ENCODE results near the gene TNFRSF13B. TPM values are rescaled to one million over a fixed set of nuclear protein-coding genes. Genes with fewer than 3 reads are reported as not detected.

TNFRSF13B gene
- total RNA-seq, 1 experiment from 2014 or later = not detected

DNA sequence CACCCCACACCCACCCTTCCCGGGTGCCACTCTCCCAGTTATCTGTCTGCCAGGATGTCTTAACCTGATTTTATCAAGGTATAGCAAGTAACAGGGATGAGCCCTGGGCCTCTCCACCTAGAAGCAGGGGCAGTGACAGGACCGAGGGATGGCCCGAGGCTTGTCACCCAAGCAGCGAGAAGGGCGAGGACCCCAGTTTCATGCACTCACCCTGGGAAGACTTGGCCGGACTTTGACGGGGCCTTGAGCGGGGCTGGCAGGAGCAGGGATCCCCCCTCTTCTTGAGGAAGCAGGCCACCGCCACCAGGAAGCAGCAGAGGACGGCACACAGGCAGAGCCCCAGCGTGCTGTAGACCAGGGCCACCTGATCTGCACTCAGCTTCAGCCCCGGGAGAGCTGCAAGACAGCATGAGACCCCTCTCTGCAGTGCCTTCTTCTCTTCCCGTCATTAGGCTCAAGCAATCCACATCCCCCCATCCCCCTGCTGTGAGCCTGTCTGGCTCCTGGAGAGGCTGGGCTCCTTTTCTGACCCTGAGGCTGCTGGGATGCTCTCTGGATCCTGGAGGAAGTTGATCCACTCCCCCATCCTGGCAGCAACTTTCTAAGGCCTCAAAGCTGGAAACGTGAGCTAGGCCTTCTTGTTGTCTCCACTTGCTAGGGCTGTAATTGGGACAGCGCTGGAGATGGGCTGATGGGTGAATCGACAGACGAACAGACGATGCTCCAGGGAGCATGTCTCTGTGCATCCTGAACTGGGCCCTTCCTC, 31.6 kb downstream of the TNFRSF13B start:
- no TSS peak for BruUV-seq (replicated peaks)
- H3K9me3 ChIP-seq (ENCODE audit: control insufficient read depth in 1 of 2, insufficient read depth in 1 of 2, low read depth in 1 of 2, low read length in 2 of 2) = no peaks in the 10 kb centered on the region
- H2AFZ ChIP-seq (ENCODE audit: low read depth, low read length, poor library complexity, severe bottlenecking) = no peak overlapping the region
- ChIA-PET POLR2A (no interaction called here), RAD21 (ENCODE audit: low non-redundant PET in 1 of 2, low total read pairs in 2 of 2, uncharacterized antibody in 2 of 2, unreplicated experiment in 2 of 2) (interaction anchor here in 1 of 2 experiments (0.6 kb wide), 1 partner anchor 702 kb away, joined by 3 read pairs; no protein-coding TSS in a partner anchor), CTCF (no interaction called here)
- no peak overlapping the region for H3K4me3 ChIP-seq (replicated peaks in 1 of 2; ENCODE audit: low read depth in 1 of 2, low read length in 2 of 2)
- H3K27ac ChIP-seq (ENCODE audit: low read depth, low read length) = no peak overlapping the region
- peaks cover 0 to 2% of the 10 kb centered on the region in 2 experiments; a peak in 1 of 4 replicates for H3K4me1 ChIP-seq (ENCODE audit: control insufficient read depth in 1 of 2, insufficient read depth in 2 of 2, low read length in 2 of 2)
- intact Hi-C loops (cut with micrococcal nuclease) = no loop called here
- no peak overlapping the region for H3K4me2 ChIP-seq (ENCODE audit: low read length)
- TF ChIP-seq EZH2 (IDR thresholded peaks at IDR 0.05) = no peak
- TF ChIP-seq, protein P1, sequence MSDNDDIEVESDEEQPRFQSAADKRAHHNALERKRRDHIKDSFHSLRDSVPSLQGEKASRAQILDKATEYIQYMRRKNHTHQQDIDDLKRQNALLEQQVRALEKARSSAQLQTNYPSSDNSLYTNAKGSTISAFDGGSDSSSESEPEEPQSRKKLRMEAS (IDR thresholded peaks at IDR 0.05) = no peak
- TF ChIP-seq CBX3 (IDR thresholded peaks at IDR 0.05; ENCODE audit: low read depth) = no peak
- H3K79me2 ChIP-seq (ENCODE audit: insufficient read depth, low read length) = no peaks in the 10 kb centered on the region
- no peaks in the 10 kb centered on the region for H4K20me1 ChIP-seq (ENCODE audit: insufficient read depth)
- H3K27me3 ChIP-seq (ENCODE audit: insufficient read depth, low read length) = no peaks in the 10 kb centered on the region; the same call in 1 of the 2 replicates
- ATAC-seq (no peak), DNase-seq (ENCODE audit: low read depth, low spot score) (no peak)
- no peak overlapping the region for H3K9ac ChIP-seq (ENCODE audit: low read length)
- no peaks in the 10 kb centered on the region for H3K9me2 ChIP-seq (ENCODE audit: insufficient read depth)
- H3K36me3 ChIP-seq (ENCODE audit: control insufficient read depth in 1 of 2, insufficient read depth in 2 of 2, low read length in 2 of 2) = no peaks in the 10 kb centered on the region

DNA sequence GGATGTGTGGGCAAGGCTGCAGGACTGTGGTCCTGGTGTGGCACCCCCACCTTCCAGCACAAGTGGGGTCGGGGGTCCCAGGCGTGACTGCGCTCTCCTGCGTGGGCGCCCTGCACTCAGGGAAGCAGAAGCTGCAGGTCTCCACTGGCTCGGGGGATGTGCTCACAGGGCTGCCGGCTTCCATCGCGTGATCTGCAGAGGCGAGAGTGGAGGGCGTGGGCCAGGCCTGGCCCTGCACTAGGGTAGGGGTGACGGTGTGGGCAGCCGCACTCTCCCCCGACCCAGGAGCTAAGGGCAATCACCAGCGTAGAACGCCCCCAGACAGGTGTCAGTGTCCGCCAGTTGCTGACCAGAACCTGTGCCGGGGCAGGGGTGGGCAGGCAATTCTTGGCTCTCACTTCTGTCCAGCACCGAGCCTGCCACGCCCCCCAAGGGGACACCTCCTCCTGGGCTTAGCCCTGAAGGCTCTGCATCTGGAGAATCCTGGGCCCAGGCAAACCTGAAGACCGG, 32.3 kb downstream of the TNFRSF13B start:
- H2AFZ ChIP-seq (ENCODE audit: low read depth, low read length, poor library complexity, severe bottlenecking) = no peak overlapping the region
- TF ChIP-seq SRF (IDR thresholded peaks at IDR 0.05; ENCODE audit: low read depth) (no peak), CBX3 (IDR thresholded peaks at IDR 0.05; ENCODE audit: low read depth) (no peak), POLR2A (IDR thresholded peaks at IDR 0.05; ENCODE audit: borderline replicate concordance, extremely low read depth, insufficient read depth, insufficient read length) (no peak), EZH2 (IDR thresholded peaks at IDR 0.05) (no peak)
- ChIA-PET CTCF (no interaction called here), POLR2A (no interaction called here), RAD21 (ENCODE audit: low non-redundant PET in 1 of 2, low total read pairs in 2 of 2, uncharacterized antibody in 2 of 2, unreplicated experiment in 2 of 2) (no interaction called here)
- H3K36me3 ChIP-seq (ENCODE audit: control insufficient read depth in 1 of 2, insufficient read depth in 2 of 2, low read length in 2 of 2) = no peaks in the 10 kb centered on the region
- DNase-seq (ENCODE audit: low read depth, low spot score) (no peak), ATAC-seq (no peak)
- no peak overlapping the region for H3K4me2 ChIP-seq (ENCODE audit: low read length)
- BruUV-seq (replicated peaks) = no TSS peak
- no peak overlapping the region for H3K27ac ChIP-seq (ENCODE audit: low read depth, low read length)
- intact Hi-C loops (cut with micrococcal nuclease) = no loop called here
- H3K9ac ChIP-seq (ENCODE audit: low read length) = no peak overlapping the region
- no peaks in the 10 kb centered on the region for H3K9me2 ChIP-seq (ENCODE audit: insufficient read depth)
- H3K79me2 ChIP-seq (ENCODE audit: insufficient read depth, low read length) = no peaks in the 10 kb centered on the region
- no peaks in the 10 kb centered on the region for H3K9me3 ChIP-seq (ENCODE audit: control insufficient read depth in 1 of 2, insufficient read depth in 1 of 2, low read depth in 1 of 2, low read length in 2 of 2)
- no peak overlapping the region for H3K4me3 ChIP-seq (replicated peaks in 1 of 2; ENCODE audit: low read depth in 1 of 2, low read length in 2 of 2)
- no peaks in the 10 kb centered on the region for H4K20me1 ChIP-seq (ENCODE audit: insufficient read depth)
- H3K27me3 ChIP-seq (ENCODE audit: insufficient read depth, low read length) = no peaks in the 10 kb centered on the region; the same call in 1 of the 2 replicates
- peaks cover 0 to 7% of the 10 kb centered on the region in 2 experiments; a peak in 1 of 4 replicates for H3K4me1 ChIP-seq (ENCODE audit: control insufficient read depth in 1 of 2, insufficient read depth in 2 of 2, low read length in 2 of 2)
